GM21528 (cell line): ENCODE measurements around the gene CAVIN2.

Source experiments
- ATAC-seq: cut with Tn5 transposase; IDR thresholded peaks from one replicate; pipeline ENCODE4 v1.9.1; 2021; ENCODE audit warnings: mild to moderate bottlenecking, moderate library complexity; ENCODE audit not compliant: unreplicated experiment, low FRiP score

The CAVIN2 gene, protein sequence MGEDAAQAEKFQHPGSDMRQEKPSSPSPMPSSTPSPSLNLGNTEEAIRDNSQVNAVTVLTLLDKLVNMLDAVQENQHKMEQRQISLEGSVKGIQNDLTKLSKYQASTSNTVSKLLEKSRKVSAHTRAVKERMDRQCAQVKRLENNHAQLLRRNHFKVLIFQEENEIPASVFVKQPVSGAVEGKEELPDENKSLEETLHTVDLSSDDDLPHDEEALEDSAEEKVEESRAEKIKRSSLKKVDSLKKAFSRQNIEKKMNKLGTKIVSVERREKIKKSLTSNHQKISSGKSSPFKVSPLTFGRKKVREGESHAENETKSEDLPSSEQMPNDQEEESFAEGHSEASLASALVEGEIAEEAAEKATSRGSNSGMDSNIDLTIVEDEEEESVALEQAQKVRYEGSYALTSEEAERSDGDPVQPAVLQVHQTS

DNA sequence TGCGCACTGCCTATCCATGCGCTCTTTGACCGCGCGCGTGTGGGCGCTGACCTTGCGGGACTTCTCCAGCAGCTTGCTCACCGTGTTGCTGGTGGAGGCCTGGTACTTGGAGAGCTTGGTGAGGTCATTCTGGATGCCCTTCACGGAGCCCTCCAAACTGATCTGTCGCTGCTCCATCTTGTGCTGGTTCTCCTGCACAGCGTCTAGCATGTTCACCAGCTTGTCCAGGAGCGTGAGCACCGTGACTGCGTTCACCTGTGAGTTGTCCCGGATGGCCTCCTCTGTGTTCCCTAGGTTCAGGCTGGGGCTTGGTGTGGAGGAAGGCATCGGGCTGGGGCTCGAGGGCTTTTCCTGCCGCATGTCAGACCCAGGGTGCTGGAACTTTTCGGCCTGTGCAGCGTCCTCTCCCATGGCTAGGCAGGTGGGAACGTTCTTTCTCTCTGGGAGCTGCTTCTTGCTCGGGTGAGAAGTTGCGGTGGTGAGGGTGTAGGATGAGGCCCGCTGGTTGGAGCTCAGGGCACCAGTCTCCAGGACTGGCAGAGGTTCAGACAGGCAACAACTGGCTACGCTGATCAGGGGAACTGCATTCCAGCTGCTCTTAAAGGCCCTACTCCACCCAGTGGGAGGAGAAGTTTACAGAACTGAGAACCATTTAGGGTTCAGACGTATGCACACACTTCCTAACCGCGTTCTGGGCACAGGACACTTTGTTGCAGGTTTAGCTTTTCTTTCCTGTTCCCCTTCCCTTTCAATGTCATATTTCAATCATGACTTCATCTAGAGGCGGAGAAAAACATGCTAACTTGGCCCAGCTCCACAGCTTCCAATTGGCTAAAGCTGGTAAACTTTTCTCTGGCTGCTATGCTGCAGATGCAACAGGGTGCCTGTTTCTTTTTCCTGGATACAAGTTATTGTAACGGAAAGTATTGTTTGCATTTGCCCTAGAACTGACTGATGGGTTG is at the start of gene CAVIN2:
Gene CAVIN2, minus strand, starts transcription at position 574 of the 962 bp plus-strand sequence. Its CDS starts 163 bp downstream, at position 411.
- ATAC-seq, result no peak

DNA sequence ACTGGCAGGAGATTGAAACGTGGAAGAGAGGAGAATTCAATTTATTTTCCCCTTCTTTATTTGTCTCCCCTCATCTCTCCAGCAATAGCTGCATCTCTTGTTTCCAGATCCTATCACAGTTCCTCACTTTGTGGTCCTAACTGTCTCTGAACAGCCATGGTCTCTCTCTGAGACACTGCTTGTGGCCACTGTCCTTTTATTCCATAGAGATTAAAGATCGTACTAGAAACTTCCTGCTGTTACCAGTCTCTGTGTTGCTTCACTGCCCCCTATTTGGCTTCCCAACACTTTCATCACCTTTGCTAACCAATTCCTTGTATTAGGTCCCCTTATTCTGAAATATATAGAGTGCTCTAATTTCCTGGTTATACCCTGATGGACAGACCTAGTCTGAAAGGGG is 48.9 kb upstream of the CAVIN2 start:
- no peak for ATAC-seq

DNA sequence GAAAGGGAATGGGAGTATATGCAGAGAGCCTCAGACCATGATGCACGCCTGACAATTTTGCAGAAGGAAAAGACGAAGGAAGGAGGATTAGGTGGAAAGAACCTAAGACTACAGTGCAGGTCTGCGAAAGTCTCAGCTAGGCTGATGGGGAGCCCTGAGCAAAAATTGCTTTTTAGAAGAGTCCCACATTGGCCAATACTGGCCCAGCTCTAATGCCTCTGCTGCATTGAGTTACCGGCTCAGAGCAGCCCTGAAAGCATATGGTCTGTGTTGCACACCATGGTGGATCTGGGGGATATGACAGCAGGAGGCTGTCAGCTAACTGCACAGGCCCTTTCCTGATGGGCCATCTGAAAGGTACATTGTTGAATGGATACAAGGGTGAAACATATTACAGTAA is 48.3 kb upstream of the CAVIN2 start:
- ATAC-seq, result no peak

DNA sequence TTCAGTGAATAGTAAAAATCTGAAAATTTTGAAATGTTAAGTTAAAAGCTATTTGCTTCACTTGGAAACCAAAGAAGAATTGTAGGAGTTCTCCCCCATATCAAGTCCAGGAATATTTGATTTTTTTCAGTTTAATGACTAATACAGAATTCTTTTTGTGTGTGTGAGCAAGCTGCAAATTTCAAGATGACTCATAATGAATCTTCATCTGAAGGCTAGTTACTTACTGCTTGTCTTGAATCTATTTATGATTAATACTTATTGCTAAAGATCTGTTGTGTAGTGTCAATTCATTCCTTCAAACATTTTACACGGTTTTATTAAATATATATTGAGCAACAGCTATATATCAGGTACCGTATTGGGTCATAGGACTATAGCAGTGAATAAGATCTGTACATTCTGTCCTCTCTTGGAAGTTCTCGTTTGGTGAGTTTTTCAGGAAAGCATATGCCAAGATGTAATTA is 47.8 kb upstream of the CAVIN2 start:
- ATAC-seq, result no peak

DNA sequence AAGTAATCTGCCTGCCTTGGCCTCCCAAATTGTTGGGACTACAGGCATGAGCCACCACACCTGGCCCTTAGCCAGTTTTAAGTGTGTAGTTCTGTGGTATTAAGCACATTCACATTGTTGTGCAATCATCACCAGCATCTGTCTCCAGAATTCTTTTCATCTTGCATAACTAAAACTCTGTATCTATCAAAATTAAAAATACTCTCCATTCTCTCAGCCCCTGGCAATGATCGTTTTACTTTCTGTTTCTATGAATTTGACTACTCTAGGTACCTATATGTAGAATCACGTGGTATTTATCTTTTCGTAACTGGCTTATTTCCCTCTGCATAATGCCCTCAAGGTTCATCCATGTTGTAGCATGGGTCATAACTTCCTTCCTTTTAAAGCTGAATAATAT is 45.5 kb upstream of the CAVIN2 start:
- ATAC-seq, result no peak

DNA sequence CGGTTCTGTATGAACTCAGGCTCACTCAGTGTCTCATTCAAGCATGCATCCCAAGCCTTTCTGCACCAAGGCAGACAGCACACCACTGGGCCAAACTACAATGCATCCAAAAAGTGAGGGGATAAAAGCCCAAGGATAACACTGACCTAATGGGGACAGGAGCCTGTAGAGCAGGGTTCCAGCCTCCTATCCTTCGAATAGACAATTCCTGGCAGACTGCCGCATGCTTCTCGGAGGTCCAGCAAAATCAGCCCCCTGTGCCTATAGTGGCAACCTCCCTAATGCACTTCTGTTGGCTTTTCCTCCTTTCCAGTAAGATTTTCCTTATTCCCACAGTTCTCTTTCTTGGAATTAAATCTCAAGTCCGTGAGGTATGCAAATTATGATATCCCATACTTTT is 44.8 kb upstream of the CAVIN2 start:
- ATAC-seq, result no peak

DNA sequence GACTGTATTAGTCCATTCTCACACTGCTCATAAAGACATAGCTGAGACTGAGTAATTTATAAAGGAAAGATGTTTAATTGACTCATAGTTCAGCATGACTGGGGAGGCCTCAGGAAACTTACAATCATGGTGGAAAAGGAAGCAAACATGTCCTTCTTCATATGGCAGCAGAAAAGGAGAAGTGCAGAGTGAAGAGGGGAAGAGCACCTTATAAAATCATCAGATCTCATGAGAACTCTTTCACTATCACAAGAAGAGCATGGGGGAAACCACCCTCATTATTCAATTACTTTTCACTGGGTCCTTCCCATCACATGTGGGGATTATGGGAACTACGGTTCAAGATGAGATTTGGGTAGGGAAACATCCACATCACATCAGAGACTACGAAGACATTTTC is 43.0 kb upstream of the CAVIN2 start:
- no peak for ATAC-seq

DNA sequence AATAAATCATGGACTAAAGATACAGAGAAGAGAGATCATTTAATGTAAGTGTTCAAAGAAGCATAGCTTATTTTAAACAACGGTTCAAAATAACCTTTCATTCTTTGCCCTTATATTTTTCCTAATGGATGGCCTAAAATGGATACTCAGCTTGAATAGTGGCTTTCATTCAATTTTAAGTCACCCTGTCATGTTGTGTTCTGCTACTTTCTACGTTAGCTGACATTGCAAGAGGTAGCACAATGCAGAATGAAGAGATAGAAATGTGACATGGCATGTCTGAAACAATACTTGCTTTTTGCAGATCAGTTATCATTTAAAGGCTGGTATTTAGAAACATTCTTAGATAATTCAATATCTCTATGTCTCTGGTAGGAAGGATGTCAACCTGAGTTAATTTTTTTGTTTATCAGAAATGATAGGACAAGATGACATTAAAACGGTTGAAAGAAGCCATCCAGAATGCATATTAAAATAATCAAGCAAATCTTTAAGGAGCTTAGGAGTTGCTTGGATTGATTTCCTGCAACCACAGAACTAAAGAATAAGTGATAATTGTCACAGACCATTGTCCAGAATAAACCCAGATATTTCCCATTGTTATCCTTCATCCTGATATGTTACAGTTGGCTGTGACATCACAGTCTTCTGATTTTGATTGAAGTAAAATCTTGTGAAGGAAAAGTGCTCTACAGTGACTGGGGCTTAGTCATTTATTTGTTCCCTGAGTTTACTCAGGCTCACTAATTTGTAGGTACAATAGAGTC is 41.7 kb upstream of the CAVIN2 start:
- ATAC-seq, result no peak

DNA sequence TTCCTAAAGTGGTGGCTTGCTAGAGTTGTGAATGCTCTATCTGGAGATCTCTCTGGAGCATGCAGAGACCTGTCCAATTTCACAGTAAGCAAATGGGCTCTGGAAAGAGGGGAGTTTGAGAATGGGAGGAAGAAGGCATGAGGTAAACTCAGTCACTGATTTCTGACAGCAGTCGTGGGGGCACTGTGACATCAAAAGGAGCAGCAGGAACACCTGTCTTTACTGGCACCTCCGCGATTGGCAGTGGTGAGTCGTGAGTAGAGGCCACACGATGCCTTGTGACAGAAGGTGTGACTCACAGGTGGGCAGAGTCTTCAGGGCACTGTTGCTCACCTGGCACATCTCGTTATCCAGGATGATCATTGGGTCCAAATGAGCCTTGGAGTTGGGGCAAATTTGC is 38.8 kb upstream of the CAVIN2 start:
- ATAC-seq, result no peak

DNA sequence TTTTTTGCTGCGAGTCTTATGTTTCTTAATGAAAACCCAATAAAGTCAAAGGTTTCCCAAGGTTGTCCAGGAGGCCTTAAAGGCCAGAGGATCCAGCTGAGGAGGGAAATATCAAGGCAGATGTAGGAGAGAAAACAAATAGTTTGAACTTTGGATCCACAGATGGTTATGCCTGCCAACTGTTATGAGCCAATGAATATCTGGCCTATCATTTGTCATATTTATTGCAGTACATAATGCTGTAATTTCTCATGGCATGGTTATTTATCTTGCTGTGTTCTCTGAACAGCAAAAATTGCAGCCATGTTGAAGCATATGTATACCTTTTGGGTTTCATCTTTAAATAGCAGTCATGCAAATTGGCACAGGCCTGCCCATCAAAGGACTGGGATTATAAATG is 38.2 kb upstream of the CAVIN2 start:
- ATAC-seq, result no peak

DNA sequence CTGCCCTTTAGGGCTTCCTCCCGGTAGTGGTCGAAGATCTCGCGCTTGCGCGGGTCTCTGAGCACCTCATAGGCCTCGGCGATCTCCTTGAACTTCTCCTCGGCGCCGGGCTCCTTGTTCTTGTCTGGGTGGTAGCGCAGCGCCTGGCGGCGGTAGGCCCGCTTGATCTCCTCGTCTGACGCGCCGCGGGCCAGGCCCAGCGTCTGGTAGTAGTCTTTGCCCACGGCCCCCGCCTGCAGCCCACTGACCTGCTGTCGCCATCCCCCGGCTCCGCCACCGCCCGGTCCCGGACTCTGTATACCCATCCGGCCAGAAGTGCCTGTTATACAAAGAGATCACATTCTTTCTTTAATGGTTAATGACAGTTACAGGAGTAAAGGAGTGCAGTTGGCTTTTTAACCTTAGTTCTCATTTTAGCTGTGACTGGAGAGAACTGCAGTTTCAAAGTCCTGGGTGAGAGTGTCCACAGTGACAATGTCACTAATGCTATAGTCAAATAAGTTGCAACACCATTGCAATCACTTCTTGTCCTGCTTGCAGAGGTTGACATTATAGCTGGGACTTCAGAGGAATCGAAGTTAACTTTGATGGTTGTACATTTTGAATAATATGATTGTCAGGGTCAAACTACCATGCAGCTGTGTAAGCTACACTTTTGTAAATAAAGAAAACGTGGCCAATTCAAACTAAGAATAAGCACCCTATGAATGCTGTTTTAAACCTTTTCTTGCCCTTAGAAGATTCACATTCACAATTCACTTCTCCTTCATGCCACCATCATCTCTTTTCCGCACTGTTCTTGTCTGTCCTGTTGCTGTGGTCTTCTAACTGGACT is 35.3 kb upstream of the CAVIN2 start:
- ATAC-seq, result no peak

DNA sequence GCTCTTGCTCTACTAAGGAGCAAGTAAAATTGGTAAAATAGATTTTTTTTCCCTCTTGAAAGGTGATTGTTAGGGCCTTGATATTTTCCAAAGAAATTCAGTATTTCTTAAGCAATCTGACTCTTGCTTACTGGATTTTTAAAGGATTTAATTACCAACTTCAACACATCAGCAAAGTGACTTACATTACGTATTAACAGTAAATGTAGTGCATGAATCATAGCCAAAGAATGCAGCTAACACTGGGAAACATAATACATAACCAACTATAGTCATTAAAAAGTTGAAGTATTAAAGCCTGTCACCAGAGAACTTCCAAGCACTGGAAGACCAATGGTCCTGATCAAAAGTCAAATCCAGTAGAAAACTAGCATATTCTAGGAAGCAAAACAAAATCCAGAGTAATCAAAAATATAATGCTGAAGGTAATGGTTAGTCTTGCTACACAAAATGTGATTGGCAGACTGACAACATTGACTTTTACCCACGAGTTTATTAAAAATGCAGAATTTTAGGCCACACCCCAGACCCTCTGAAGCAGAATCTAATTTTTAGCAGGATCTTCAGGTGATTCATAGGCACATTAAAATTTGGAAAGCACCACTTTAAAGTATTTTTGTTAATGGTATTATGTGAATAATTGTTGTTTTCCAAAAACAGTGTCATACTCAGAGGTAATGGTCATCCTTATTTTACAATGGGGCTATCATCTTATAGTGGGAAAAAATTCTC is 31.8 kb upstream of the CAVIN2 start:
- ATAC-seq, result no peak

DNA sequence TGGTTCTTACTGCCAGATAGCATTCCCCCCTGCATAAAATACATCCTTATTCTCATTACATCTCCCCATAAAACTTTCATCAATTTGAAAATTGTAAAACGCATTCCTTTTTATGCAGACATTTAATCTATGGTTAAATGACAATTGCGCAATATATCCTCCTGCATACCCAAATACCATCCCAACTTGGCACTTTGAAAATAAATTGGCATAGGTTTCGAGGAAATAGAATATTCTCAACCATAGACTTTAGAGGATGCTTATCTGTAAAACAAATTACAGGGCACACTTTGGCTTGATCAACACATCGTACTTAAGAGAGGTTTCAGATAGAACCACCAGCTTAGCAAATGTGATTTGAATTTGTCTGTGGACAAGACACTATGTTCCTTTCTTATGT is 31.0 kb upstream of the CAVIN2 start:
- ATAC-seq, result no peak

DNA sequence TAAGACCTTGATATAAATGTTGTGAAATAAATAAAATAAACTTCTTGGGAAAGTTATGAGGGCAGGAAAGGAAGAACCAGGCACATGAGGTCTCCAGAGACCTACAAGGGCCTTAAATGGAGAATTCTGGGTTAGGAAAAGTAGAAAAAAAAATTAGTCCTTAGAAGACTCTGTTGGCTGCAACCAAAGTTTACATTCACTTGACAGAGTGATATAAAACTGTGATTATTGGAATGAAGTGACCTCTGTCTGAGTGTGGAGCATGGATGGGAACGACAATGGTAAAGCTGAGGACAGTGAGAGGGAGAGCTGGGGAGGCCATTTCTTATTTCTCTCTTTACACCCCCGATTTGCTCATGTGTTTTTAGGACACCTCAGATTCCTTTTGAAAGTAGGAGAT is 29.0 kb upstream of the CAVIN2 start:
- ATAC-seq, result no peak

DNA sequence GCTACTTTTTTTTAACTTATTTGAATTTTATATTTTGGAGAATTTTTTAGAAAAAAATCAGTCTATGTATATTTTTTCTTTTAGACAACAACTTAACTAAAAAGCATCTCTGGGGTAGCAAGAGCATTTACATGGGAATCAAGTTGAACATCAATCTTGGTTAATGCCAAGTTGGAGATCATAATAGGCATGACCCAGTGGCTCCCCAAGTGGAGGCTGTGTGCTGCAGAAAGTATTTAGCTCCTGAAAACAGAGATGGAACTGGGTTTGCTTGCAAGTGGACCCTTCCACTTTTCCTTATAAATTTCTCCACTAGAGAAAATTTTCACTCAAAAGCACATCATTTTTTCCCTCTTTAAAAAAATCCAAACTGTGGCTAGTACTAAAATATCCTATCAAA is 23.9 kb upstream of the CAVIN2 start:
- ATAC-seq, result no peak

DNA sequence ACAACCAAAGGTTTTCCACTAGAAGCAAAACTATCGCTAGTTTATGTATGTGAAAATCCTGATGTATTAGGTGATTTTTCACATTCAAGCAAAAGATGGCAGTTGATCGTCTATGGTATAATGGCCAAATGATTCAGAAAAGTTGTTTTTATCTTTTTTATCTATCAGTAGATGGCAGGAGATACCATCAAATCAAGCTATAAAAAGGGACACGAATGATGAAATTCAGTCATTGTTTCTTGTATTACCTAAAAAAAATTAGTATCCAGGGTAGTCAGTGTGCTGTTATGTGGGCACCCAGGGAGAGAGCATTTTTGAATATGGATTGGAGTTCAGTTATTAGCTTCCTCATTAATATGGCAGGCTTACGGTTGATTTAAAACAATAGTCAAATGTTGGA is 22.9 kb upstream of the CAVIN2 start:
- no peak for ATAC-seq

DNA sequence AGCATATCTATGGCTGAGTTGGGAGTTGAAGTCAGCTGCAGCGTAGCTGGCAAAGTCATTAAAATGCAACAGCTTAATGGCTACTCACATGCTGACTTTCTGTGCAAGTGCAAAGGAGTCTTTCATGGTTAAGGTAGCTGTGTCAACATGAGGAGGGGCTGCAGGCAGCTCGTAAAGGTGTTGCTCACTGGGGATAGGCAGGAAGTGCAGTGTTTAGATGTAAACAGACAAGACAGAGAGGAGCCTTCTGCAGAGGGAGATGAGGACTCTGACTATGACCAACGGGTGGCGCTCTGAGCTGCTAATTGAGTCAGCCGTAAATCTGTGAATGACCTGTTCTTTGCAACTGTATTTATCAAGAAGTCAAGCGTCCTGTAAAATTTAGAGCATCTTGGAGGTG is 22.3 kb upstream of the CAVIN2 start:
- ATAC-seq, result no peak

DNA sequence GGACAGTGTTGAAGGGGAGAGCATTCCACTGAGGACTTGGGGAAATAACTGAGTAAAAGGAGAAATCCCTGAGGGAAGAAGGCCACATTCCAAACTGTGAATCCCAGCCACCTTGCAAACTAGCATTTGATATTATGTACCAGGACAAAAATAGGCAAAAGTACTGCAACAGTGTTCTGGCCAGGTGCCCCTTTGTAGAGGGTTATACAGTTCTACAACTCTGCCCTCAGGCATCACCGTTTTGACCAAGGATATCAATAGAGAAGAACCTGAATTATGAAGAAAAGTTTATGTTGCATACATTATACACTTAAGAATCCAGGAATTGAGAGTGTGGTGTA is 20.6 kb upstream of the CAVIN2 start:
- no peak for ATAC-seq
